GM13976 (cell line): ENCODE data around the gene SHC3.

Source experiments
- DNase-seq: peaks from one replicate; pipeline ENCODE4 v3.0.0; 2012; ENCODE audit warnings: low spot score
- CTCF ChIP-seq: IDR thresholded peaks from 2 replicates; pipeline ENCODE4 v1.5.1; 2012; ENCODE audit warnings: borderline replicate concordance, mild to moderate bottlenecking; ENCODE audit not compliant: insufficient read depth; ENCODE audit errors: extremely low read depth, missing control alignments, control extremely low read depth
- in situ Hi-C: fragments of 300-500 bp; cut with MboI; formaldehyde crosslinking; loops from one replicate; pipeline ENCODE4 v1.12.0; 2022; ENCODE audit warnings: low sequenced_read_pairs, mixed read lengths, inconsistent platforms; ENCODE audit not compliant: unreplicated experiment

SHC3 gene

GRCh38 chr9:89149726-89150125 is 28.9 kb downstream of the SHC3 start:
- no peak for TF ChIP-seq CTCF
- DNase-seq = no peak
- in situ Hi-C loops = no loop called here

DNA sequence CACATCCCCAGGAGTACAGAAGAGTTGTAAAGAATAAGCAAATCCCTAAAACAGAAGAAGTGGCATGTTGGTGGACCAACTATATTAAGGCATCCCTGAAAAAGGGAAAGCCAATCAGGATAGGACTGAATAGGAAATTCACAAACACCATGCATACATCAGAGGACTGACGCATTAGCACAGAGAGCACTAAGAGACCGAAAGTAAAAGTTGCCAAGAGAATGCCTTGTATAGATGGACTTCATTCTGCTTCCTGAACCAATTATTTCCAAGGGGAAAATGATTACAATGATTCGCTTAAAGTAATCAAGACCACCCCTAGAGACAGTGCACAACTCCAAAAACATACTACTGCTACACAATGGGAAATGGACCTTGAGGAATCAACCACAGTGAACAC is 33.5 kb downstream of the SHC3 start:
- TF ChIP-seq CTCF = no peak
- no peak for DNase-seq
- in situ Hi-C loops = no loop called here

DNA sequence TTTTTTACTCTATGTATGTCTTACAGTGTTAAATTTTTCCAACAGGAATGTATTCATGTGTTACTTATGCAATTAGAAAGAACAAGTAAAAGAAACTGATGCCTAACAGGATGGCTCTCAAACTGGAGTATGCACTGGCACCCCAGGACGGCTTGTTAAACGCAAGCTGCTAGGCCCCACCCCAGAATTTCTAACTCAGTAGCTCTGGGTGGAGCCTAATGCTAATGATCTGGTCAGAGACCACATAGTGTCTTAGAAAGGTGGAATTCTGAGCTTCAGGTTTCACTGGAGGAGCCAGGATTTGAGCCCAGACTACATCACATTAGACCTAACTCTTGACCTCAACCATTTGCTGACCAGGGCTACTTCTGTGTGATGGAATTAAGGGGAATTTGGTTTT is 34.4 kb downstream of the SHC3 start:
- no peak for DNase-seq
- no peak for TF ChIP-seq CTCF
- in situ Hi-C loops = no loop called here

GRCh38 chr9:89143266-89143665 is 35.4 kb downstream of the SHC3 start:
- in situ Hi-C loops = no loop called here
- no peak for TF ChIP-seq CTCF
- no peak for DNase-seq

GRCh38 chr9:89139455-89139854 is 39.2 kb downstream of the SHC3 start:
- no peak for DNase-seq
- in situ Hi-C loops = no loop called here
- TF ChIP-seq CTCF = no peak

DNA sequence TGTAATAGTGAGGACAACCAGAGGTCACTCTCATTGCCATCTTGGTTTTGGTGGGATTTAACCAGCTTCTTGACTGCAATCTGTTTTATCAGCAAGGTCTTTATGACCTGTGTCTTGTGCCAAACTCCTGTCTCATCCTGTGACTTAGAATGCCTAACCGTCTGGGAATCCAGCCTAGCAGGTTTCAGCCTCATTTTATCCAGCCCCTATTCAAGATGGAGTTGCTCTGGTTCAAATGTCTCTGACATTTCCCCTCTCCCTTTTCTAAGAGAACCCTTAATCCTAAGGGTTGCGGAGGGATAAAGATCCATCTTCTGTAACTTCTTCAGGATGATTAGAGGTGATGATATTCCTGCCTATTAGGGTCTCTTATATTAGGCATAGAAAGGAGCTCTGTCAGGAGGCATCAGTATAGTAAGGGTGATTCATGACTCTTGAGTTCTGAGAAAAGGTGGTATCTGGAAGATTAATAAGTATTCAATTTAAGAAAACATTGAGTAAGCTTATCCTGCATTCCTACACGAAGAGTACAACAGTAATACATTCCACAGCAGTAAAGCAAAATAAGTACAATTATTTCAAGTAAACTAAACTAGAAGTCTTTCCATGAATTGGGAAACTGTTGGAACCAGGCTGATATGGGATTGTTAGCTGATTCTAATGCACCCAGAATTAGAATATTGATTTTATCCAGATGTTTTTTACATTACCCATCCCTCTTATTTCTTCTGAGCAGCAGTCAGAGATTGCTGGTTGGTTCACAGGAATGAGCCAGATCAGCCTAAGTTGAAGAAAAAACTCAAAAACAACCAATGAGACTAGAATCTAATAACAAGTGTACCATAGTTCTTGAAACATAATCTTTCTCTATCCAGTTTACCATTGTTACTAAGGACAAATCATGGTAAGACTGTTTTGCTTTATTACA is 39.9 kb downstream of the SHC3 start:
- no peak for TF ChIP-seq CTCF
- in situ Hi-C loops = no loop called here
- DNase-seq = no peak
